HEK293 (cell line): ENCODE data around the gene TLNRD1.

Experiments
- CTCF ChIA-PET: fragments of 350-600 bp; formaldehyde crosslinking; extraction: SDS; loops from one replicate; lab custom pipeline; 2021; ENCODE audit warnings: antibody characterized with exemption; lab: Yijun Ruan, JAX
- POLR2A ChIA-PET: fragments of 300-600 bp; formaldehyde crosslinking; extraction: SDS; loops from one replicate; lab custom pipeline; 2020; ENCODE audit warnings: antibody characterized with exemption, inconsistent platforms; lab: Yijun Ruan, JAX
- H3K27ac ChIP-seq: fragments of 200-500 bp; sonication (Bioruptor generic); 2 replicates; pipeline ENCODE4 v1.5.1; 2014; ENCODE audit warnings: low read depth, low read length, control low read depth, inconsistent platforms; ENCODE audit errors: extremely low read depth
- H3K36me3 ChIP-seq, 2 experiments: fragments of 200-500 bp in 1 of 2; sonication (Bioruptor generic) in 1 of 2; 1 replicate in 1 of 2; 2 replicates in 1 of 2; pipeline ENCODE4 v1.5.1; 2014 to 2017; ENCODE audit warnings: inconsistent platforms in 2 of 2, low read length in 2 of 2; ENCODE audit not compliant: control insufficient read depth in 2 of 2, insufficient read depth in 1 of 2
- H3K4me1 ChIP-seq: fragments of 200-500 bp; sonication (Bioruptor generic); 2 replicates; pipeline ENCODE4 v1.5.1; 2014; ENCODE audit warnings: mild to moderate bottlenecking, low read length, inconsistent platforms; ENCODE audit not compliant: control insufficient read depth, insufficient read depth
- H3K4me3 ChIP-seq: 2 replicates; pipeline ENCODE4 v1.5.1; 2011; ENCODE audit warnings: low read depth, mild to moderate bottlenecking, control low read depth, low read length, moderate library complexity
- H3K9me3 ChIP-seq: fragments of 200-500 bp; sonication (Bioruptor generic); 2 replicates; pipeline ENCODE4 v1.5.1; 2014; ENCODE audit warnings: low read depth, low read length, inconsistent platforms; ENCODE audit not compliant: control insufficient read depth, insufficient read depth
- GLIS1 ChIP-seq: fragments of 450-650 bp; formaldehyde crosslinking; IDR thresholded peaks from 2 replicates; pipeline ENCODE4 v1.5.1; 2016; ENCODE audit warnings: missing biosample characterization, missing genetic modification characterization
- HOXC10 ChIP-seq: sonication (generic); formaldehyde crosslinking; IDR thresholded peaks from 2 replicates; pipeline ENCODE4 v1.8.1; 2023; ENCODE audit warnings: mild to moderate bottlenecking, missing genetic modification reagents
- IKZF3 ChIP-seq: fragments of 450-650 bp; IDR thresholded peaks from 2 replicates; pipeline ENCODE4 v1.5.0; 2018; ENCODE audit warnings: missing biosample characterization, mild to moderate bottlenecking, missing genetic modification characterization, moderate library complexity
- REPIN1 ChIP-seq: fragments of 450-650 bp; formaldehyde crosslinking; IDR thresholded peaks from 2 replicates; pipeline ENCODE4 v1.5.1; 2017; ENCODE audit warnings: missing biosample characterization, missing genetic modification characterization, low read depth
- ZBTB20 ChIP-seq: fragments of 450-650 bp; formaldehyde crosslinking; IDR thresholded peaks from 2 replicates; pipeline ENCODE4 v1.5.1; 2016; ENCODE audit warnings: missing biosample characterization, missing genetic modification characterization
- ZNF239 ChIP-seq: fragments of 450-650 bp; formaldehyde crosslinking; IDR thresholded peaks from 2 replicates; pipeline ENCODE4 v1.5.1; 2016; ENCODE audit warnings: missing biosample characterization, missing genetic modification characterization
- ZNF266 ChIP-seq: fragments of 450-650 bp; formaldehyde crosslinking; IDR thresholded peaks from 2 replicates; pipeline ENCODE4 v1.5.1; 2016; ENCODE audit warnings: missing biosample characterization, missing genetic modification characterization, low read depth
- ZNF416 ChIP-seq: fragments of 450-650 bp; formaldehyde crosslinking; IDR thresholded peaks from 2 replicates; pipeline ENCODE4 v1.5.1; 2016; ENCODE audit warnings: missing biosample characterization, missing genetic modification characterization
- ZNF514 ChIP-seq: fragments of 450-650 bp; formaldehyde crosslinking; IDR thresholded peaks from 2 replicates; pipeline ENCODE4 v1.5.1; 2016; ENCODE audit warnings: missing biosample characterization, missing genetic modification characterization
- ZNF561 ChIP-seq: fragments of 450-650 bp; IDR thresholded peaks from 2 replicates; pipeline ENCODE4 v1.5.1; 2018; ENCODE audit warnings: missing biosample characterization, missing genetic modification characterization, borderline replicate concordance
- ZNF585B ChIP-seq: fragments of 450-650 bp; formaldehyde crosslinking; IDR thresholded peaks from 2 replicates; pipeline ENCODE4 v1.5.1; 2016; ENCODE audit warnings: missing biosample characterization, missing genetic modification characterization
- ZNF777 ChIP-seq: fragments of 450-650 bp; formaldehyde crosslinking; IDR thresholded peaks from 2 replicates; pipeline ENCODE4 v1.5.1; 2017; ENCODE audit warnings: missing biosample characterization, missing genetic modification characterization, borderline replicate concordance
- TF ChIP-seq, protein P1 (sequence below): fragments of 450-650 bp; formaldehyde crosslinking; IDR thresholded peaks from 2 replicates; pipeline ENCODE4 v1.5.1; 2016; ENCODE audit warnings: missing biosample characterization, missing genetic modification characterization, borderline replicate concordance
- TF ChIP-seq, protein P2 (sequence below): fragments of 450-650 bp; formaldehyde crosslinking; IDR thresholded peaks from 2 replicates; pipeline ENCODE4 v1.5.1; 2016; ENCODE audit warnings: missing biosample characterization, missing genetic modification characterization
- TF ChIP-seq, protein P3 (sequence below): fragments of 450-650 bp; formaldehyde crosslinking; conservative IDR thresholded peaks from 2 replicates; pipeline ENCODE4 v1.5.1; 2016; ENCODE audit warnings: low read depth, missing biosample characterization, missing genetic modification characterization
- TF ChIP-seq, protein P4 (sequence below): fragments of 450-650 bp; formaldehyde crosslinking; IDR thresholded peaks from 2 replicates; pipeline ENCODE4 v1.5.1; 2016; ENCODE audit warnings: missing biosample characterization, missing genetic modification characterization, borderline replicate concordance
- TF ChIP-seq, protein P5 (sequence below): fragments of 450-650 bp; formaldehyde crosslinking; IDR thresholded peaks from 2 replicates; pipeline ENCODE4 v1.5.1; 2016; ENCODE audit warnings: missing biosample characterization, missing genetic modification characterization

TLNRD1 gene

DNA sequence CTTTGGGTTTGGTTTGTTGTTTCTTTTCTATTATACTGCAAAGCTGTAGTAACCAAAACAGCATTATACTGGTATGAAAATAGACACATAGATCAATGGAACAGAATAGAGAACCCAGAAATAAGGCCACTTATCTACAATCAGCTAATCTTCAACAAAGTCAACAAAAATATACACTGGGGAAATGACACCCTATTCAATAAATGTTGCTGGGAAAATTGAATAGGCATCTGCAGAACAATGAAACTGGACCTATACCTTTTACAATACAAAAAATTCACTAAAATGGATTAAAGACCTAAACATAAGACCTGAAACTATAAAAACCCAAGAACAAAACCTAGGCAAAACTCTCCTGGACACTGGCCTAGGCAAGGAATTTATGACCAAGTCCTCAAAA is 52.9 kb downstream of the TLNRD1 start:
- Histone ChIP-seq H3K4me3 (no peak overlapping the region), H3K4me1 (no peaks in the 10 kb centered on the region), H3K36me3 (no peaks in the 10 kb centered on the region), H3K27ac (no peak overlapping the region), H3K9me3 (no peaks in the 10 kb centered on the region)
- ChIA-PET CTCF (interaction anchor here (0.6 kb wide), 1 partner anchor 127 kb away, joined by 4 read pairs; no protein-coding TSS in a partner anchor), POLR2A (no interaction called here)
- TF ChIP-seq ZBTB20 (tag by site-specific recombination), result no peak
- TF ChIP-seq HOXC10 (CRISPR knock-in tag), result no peak
- TF ChIP-seq ZNF239 (tag by site-specific recombination), result no peak
- TF ChIP-seq ZNF585B (tag by site-specific recombination), result no peak
- no peak for TF ChIP-seq IKZF3 (tag by site-specific recombination)
- TF ChIP-seq, protein P1, sequence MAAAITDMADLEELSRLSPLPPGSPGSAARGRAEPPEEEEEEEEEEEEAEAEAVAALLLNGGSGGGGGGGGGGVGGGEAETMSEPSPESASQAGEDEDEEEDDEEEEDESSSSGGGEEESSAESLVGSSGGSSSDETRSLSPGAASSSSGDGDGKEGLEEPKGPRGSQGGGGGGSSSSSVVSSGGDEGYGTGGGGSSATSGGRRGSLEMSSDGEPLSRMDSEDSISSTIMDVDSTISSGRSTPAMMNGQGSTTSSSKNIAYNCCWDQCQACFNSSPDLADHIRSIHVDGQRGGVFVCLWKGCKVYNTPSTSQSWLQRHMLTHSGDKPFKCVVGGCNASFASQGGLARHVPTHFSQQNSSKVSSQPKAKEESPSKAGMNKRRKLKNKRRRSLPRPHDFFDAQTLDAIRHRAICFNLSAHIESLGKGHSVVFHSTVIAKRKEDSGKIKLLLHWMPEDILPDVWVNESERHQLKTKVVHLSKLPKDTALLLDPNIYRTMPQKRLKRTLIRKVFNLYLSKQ (tag by site-specific recombination), result no peak
- TF ChIP-seq REPIN1 (tag by site-specific recombination), result no peak

DNA sequence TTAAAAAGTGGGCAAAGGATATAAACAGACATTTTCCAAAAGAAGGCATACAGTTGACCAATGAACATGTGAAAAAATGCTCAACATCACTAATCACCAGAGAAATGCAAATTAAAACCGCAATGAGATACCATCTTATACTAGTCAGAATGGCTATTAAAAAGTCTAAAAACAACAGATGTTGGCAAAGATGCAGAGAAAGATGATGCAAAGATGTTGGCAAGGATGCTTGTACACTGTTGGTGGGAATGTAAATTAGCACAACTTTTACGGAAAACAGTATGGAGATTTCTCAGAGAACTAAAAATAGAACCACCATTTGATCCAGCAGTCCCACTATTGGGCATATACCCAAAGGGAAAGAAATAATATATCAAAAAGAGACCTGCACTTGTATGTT is 53.5 kb downstream of the TLNRD1 start:
- POLR2A ChIA-PET, result no interaction called here
- TF ChIP-seq GLIS1 (tag by site-specific recombination), result no peak
- TF ChIP-seq ZNF416, result no peak
- TF ChIP-seq, protein P2, sequence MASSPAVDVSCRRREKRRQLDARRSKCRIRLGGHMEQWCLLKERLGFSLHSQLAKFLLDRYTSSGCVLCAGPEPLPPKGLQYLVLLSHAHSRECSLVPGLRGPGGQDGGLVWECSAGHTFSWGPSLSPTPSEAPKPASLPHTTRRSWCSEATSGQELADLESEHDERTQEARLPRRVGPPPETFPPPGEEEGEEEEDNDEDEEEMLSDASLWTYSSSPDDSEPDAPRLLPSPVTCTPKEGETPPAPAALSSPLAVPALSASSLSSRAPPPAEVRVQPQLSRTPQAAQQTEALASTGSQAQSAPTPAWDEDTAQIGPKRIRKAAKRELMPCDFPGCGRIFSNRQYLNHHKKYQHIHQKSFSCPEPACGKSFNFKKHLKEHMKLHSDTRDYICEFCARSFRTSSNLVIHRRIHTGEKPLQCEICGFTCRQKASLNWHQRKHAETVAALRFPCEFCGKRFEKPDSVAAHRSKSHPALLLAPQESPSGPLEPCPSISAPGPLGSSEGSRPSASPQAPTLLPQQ (tag by site-specific recombination), result no peak
- no peak for TF ChIP-seq ZNF266 (tag by site-specific recombination)
- TF ChIP-seq, protein P3, sequence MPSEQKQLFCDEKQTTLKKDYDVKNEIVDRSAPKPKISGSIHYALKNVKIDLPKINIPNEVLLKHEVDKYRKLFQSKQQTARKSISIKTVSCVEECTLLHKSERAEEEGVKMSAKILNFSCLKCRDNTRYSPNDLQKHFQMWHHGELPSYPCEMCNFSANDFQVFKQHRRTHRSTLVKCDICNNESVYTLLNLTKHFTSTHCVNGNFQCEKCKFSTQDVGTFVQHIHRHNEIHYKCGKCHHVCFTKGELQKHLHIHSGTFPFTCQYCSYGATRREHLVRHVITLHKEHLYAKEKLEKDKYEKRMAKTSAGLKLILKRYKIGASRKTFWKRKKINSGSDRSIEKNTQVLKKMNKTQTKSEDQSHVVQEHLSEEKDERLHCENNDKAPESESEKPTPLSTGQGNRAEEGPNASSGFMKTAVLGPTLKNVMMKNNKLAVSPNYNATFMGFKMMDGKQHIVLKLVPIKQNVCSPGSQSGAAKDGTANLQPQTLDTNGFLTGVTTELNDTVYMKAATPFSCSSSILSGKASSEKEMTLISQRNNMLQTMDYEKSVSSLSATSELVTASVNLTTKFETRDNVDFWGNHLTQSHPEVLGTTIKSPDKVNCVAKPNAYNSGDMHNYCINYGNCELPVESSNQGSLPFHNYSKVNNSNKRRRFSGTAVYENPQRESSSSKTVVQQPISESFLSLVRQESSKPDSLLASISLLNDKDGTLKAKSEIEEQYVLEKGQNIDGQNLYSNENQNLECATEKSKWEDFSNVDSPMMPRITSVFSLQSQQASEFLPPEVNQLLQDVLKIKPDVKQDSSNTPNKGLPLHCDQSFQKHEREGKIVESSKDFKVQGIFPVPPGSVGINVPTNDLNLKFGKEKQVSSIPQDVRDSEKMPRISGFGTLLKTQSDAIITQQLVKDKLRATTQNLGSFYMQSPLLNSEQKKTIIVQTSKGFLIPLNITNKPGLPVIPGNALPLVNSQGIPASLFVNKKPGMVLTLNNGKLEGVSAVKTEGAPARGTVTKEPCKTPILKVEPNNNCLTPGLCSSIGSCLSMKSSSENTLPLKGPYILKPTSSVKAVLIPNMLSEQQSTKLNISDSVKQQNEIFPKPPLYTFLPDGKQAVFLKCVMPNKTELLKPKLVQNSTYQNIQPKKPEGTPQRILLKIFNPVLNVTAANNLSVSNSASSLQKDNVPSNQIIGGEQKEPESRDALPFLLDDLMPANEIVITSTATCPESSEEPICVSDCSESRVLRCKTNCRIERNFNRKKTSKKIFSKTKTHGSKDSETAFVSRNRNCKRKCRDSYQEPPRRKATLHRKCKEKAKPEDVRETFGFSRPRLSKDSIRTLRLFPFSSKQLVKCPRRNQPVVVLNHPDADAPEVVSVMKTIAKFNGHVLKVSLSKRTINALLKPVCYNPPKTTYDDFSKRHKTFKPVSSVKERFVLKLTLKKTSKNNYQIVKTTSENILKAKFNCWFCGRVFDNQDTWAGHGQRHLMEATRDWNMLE, result no peak
- no peak for TF ChIP-seq ZNF561 (tag by site-specific recombination)
- TF ChIP-seq ZNF777 (tag by site-specific recombination), result no peak
- TF ChIP-seq, protein P4, sequence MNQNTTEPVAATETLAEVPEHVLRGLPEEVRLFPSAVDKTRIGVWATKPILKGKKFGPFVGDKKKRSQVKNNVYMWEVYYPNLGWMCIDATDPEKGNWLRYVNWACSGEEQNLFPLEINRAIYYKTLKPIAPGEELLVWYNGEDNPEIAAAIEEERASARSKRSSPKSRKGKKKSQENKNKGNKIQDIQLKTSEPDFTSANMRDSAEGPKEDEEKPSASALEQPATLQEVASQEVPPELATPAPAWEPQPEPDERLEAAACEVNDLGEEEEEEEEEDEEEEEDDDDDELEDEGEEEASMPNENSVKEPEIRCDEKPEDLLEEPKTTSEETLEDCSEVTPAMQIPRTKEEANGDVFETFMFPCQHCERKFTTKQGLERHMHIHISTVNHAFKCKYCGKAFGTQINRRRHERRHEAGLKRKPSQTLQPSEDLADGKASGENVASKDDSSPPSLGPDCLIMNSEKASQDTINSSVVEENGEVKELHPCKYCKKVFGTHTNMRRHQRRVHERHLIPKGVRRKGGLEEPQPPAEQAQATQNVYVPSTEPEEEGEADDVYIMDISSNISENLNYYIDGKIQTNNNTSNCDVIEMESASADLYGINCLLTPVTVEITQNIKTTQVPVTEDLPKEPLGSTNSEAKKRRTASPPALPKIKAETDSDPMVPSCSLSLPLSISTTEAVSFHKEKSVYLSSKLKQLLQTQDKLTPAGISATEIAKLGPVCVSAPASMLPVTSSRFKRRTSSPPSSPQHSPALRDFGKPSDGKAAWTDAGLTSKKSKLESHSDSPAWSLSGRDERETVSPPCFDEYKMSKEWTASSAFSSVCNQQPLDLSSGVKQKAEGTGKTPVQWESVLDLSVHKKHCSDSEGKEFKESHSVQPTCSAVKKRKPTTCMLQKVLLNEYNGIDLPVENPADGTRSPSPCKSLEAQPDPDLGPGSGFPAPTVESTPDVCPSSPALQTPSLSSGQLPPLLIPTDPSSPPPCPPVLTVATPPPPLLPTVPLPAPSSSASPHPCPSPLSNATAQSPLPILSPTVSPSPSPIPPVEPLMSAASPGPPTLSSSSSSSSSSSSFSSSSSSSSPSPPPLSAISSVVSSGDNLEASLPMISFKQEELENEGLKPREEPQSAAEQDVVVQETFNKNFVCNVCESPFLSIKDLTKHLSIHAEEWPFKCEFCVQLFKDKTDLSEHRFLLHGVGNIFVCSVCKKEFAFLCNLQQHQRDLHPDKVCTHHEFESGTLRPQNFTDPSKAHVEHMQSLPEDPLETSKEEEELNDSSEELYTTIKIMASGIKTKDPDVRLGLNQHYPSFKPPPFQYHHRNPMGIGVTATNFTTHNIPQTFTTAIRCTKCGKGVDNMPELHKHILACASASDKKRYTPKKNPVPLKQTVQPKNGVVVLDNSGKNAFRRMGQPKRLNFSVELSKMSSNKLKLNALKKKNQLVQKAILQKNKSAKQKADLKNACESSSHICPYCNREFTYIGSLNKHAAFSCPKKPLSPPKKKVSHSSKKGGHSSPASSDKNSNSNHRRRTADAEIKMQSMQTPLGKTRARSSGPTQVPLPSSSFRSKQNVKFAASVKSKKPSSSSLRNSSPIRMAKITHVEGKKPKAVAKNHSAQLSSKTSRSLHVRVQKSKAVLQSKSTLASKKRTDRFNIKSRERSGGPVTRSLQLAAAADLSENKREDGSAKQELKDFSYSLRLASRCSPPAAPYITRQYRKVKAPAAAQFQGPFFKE (tag by site-specific recombination), result no peak
- TF ChIP-seq, protein P5, sequence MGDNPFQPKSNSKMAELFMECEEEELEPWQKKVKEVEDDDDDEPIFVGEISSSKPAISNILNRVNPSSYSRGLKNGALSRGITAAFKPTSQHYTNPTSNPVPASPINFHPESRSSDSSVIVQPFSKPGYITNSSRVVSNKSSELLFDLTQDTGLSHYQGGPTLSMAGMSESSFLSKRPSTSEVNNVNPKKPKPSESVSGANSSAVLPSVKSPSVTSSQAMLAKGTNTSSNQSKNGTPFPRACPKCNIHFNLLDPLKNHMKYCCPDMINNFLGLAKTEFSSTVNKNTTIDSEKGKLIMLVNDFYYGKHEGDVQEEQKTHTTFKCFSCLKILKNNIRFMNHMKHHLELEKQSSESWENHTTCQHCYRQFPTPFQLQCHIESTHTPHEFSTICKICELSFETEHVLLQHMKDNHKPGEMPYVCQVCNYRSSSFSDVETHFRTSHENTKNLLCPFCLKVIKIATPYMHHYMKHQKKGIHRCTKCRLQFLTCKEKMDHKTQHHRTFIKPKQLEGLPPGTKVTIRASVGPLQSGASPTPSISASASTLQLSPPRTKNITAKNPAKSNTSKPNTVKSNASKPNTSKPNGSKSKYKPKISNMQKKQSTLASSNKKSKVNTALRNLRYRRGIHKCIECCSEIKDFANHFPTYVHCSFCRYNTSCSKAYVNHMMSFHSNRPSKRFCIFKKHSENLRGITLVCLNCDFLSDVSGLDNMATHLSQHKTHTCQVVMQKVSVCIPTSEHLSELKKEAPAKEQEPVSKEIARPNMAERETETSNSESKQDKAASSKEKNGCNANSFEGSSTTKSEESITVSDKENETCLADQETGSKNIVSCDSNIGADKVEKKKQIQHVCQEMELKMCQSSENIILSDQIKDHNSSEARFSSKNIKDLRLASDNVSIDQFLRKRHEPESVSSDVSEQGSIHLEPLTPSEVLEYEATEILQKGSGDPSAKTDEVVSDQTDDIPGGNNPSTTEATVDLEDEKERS (tag by site-specific recombination), result no peak
- no peak for TF ChIP-seq ZNF514
- TF ChIP-seq, all 188 proteins: peak for 0
- H3K4me3 ChIP-seq, result no peak overlapping the region
- H3K4me1 ChIP-seq, result no peaks in the 10 kb centered on the region
- H3K36me3 ChIP-seq, result no peaks in the 10 kb centered on the region
- CTCF ChIA-PET, result no interaction called here
- H3K27ac ChIP-seq, result no peak overlapping the region
- no peaks in the 10 kb centered on the region for H3K9me3 ChIP-seq
